Measurements from ENCODE around the gene ZNF331. TPM values are rescaled to one million over a fixed set of nuclear protein-coding genes. Genes with fewer than 3 reads are reported as not detected.

Gene ZNF331
- total RNA-seq, 2 donors from 2014 or later, result 26.9 to 38.7 TPM

GRCh38 chr19:53606031-53606430 is 68.1 kb downstream of the ZNF331 start:
- no peak overlapping the region for H3K27ac ChIP-seq
- no peaks in the 10 kb centered on the region for H3K27me3 ChIP-seq (replicated peaks; ENCODE audit: insufficient read depth)
- H3K36me3 ChIP-seq, result no peaks in the 10 kb centered on the region
- H3K4me3 ChIP-seq, result no peak overlapping the region
- no peaks in the 10 kb centered on the region for H3K4me1 ChIP-seq (ENCODE audit: control insufficient read depth in 1 of 2, low read depth in 2 of 2)
- DNase-seq (ENCODE audit: low spot score) (no peak), ATAC-seq (ENCODE audit: insufficient number of reproducible peaks, low FRiP score, low read depth) (no peak)
- no peaks in the 10 kb centered on the region for H3K9me3 ChIP-seq
- TF ChIP-seq CTCF (IDR thresholded peaks at IDR 0.05), result no peak

- no peaks in the 10 kb centered on the region for H3K4me1 ChIP-seq (ENCODE audit: control insufficient read depth in 1 of 2, low read depth in 2 of 2)
- no peak for ATAC-seq (ENCODE audit: insufficient number of reproducible peaks, low FRiP score, low read depth)
- no peak for TF ChIP-seq CTCF (IDR thresholded peaks at IDR 0.05)
- no peak overlapping the region for H3K4me3 ChIP-seq
- H3K36me3 ChIP-seq, result no peaks in the 10 kb centered on the region
- no peaks in the 10 kb centered on the region for H3K9me3 ChIP-seq
- DNase-seq (ENCODE audit: low spot score), result no peak
- no peaks in the 10 kb centered on the region for H3K27me3 ChIP-seq (replicated peaks; ENCODE audit: insufficient read depth)
- no peak overlapping the region for H3K27ac ChIP-seq
These were observed 70.4 kb downstream of the ZNF331 start for GRCh38 chr19:53608381-53608780.

GRCh38 chr19:53612762-53613526 is 75.0 kb downstream of the ZNF331 start:
- Histone ChIP-seq H3K4me3 (no peak overlapping the region), H3K9me3 (no peaks in the 10 kb centered on the region), H3K27me3 (replicated peaks; ENCODE audit: insufficient read depth) (no peaks in the 10 kb centered on the region), H3K27ac (no peak overlapping the region), H3K4me1 (ENCODE audit: control insufficient read depth in 1 of 2, low read depth in 2 of 2) (no peaks in the 10 kb centered on the region), H3K36me3 (no peaks in the 10 kb centered on the region)
- ATAC-seq (ENCODE audit: insufficient number of reproducible peaks, low FRiP score, low read depth), result no peak
- DNase-seq (ENCODE audit: low spot score), result no peak
- no peak for TF ChIP-seq CTCF (IDR thresholded peaks at IDR 0.05)

GRCh38 chr19:53621885-53622740 is 84.2 kb downstream of the ZNF331 start:
- no peak overlapping the region for H3K27ac ChIP-seq
- TF ChIP-seq CTCF (IDR thresholded peaks at IDR 0.05), result no peak
- no peaks in the 10 kb centered on the region for H3K9me3 ChIP-seq
- H3K4me1 ChIP-seq (ENCODE audit: control insufficient read depth in 1 of 2, low read depth in 2 of 2), result no peaks in the 10 kb centered on the region
- H3K27me3 ChIP-seq (replicated peaks; ENCODE audit: insufficient read depth), result no peaks in the 10 kb centered on the region
- DNase-seq (ENCODE audit: low spot score), result no peak
- H3K4me3 ChIP-seq, result no peak overlapping the region
- no peak for ATAC-seq (ENCODE audit: insufficient number of reproducible peaks, low FRiP score, low read depth)
- no peaks in the 10 kb centered on the region for H3K36me3 ChIP-seq

GRCh38 chr19:53624771-53625545 is 87.0 kb downstream of the ZNF331 start:
- no peaks in the 10 kb centered on the region for H3K4me1 ChIP-seq (ENCODE audit: control insufficient read depth in 1 of 2, low read depth in 2 of 2)
- H3K27ac ChIP-seq, result no peak overlapping the region
- no peaks in the 10 kb centered on the region for H3K27me3 ChIP-seq (replicated peaks; ENCODE audit: insufficient read depth)
- ATAC-seq (ENCODE audit: insufficient number of reproducible peaks, low FRiP score, low read depth) (no peak), DNase-seq (ENCODE audit: low spot score) (no peak)
- H3K4me3 ChIP-seq, result no peak overlapping the region
- H3K36me3 ChIP-seq, result no peaks in the 10 kb centered on the region
- no peaks in the 10 kb centered on the region for H3K9me3 ChIP-seq
- no peak for TF ChIP-seq CTCF (IDR thresholded peaks at IDR 0.05)

Measured in thoracic aorta (tissue), 2 donors.